ENCODE data around the gene TERB2. TPM values are rescaled to one million over a fixed set of nuclear protein-coding genes. Genes with fewer than 3 reads are reported as not detected.
"Not testable (repeated sequence)": the region's sequence is repeated elsewhere in the genome, so short reads cannot be mapped to it uniquely, and the experiment has no call there.

TERB2 gene
- total RNA-seq, 3 donors from 2014 or later (not counting 1 experiment from before 2014, with no cell fraction given), result 0.48 TPM; not detected in 2

GRCh38 chr15:45022871-45023658 lies 66.6 kb downstream of the TERB2 start, which contains the start of gene SORD:
TSS of gene SORD (plus strand) at chr15:45023195. CDS start at chr15:45023284, 89 bp downstream.
- peak within 1 kb of the TSS; percentile 89 for H3K4me3 Mint-ChIP-seq
- Histone ChIP-seq H3K27me3 (ENCODE audit: control insufficient read depth, insufficient read depth, low read length) (no peaks in the 10 kb centered on the region), H3K4me1 (ENCODE audit: control insufficient read depth, insufficient read depth, low read length) (peaks cover 19% of the 10 kb centered on the region), H3K27ac (ENCODE audit: low read length) (no peak within 1 kb of the TSS), H3K9me3 (ENCODE audit: control insufficient read depth, insufficient read depth, low read length) (no peaks in the 10 kb centered on the region), H3K4me3 (ENCODE audit: low read length) (peak within 1 kb of the TSS; percentile 72), H3K36me3 (ENCODE audit: control insufficient read depth, insufficient read depth, low read length) (no peaks in the 10 kb centered on the region)
- no peaks in the 10 kb centered on the region for H3K9me3 Mint-ChIP-seq
- DNase-seq (peak; percentile 82 to 92), ATAC-seq (peak; percentile 98 to 99 (median 99))
- WGBS (ENCODE audit: insufficient coverage), result 2% methylated on average over 48 of the region's 48 CpGs
- peaks cover 8 to 12% of the 10 kb centered on the region in 2 donors for H3K4me1 Mint-ChIP-seq
- H3K36me3 Mint-ChIP-seq, result no peaks in the 10 kb centered on the region
- intact Hi-C loops (cut with micrococcal nuclease), result no loop called here
- H3K27ac Mint-ChIP-seq, result peak within 1 kb of the TSS; percentile 51 to 78
- TF ChIP-seq, protein P1, sequence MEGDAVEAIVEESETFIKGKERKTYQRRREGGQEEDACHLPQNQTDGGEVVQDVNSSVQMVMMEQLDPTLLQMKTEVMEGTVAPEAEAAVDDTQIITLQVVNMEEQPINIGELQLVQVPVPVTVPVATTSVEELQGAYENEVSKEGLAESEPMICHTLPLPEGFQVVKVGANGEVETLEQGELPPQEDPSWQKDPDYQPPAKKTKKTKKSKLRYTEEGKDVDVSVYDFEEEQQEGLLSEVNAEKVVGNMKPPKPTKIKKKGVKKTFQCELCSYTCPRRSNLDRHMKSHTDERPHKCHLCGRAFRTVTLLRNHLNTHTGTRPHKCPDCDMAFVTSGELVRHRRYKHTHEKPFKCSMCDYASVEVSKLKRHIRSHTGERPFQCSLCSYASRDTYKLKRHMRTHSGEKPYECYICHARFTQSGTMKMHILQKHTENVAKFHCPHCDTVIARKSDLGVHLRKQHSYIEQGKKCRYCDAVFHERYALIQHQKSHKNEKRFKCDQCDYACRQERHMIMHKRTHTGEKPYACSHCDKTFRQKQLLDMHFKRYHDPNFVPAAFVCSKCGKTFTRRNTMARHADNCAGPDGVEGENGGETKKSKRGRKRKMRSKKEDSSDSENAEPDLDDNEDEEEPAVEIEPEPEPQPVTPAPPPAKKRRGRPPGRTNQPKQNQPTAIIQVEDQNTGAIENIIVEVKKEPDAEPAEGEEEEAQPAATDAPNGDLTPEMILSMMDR (IDR thresholded peaks at IDR 0.05), result no peak
- peaks cover 13 to 20% of the 10 kb centered on the region in 2 donors for H3K27me3 Mint-ChIP-seq (ENCODE audit: low read depth in 2 of 2)

GRCh38 chr15:45023659-45024225 lies 67.3 kb downstream of the TERB2 start:
- H3K27me3 Mint-ChIP-seq (ENCODE audit: low read depth in 2 of 2), result peaks cover 10 to 15% of the 10 kb centered on the region in 2 donors
- Histone ChIP-seq H3K36me3 (ENCODE audit: control insufficient read depth, insufficient read depth, low read length) (no peaks in the 10 kb centered on the region), H3K4me3 (ENCODE audit: low read length) (peak overlapping the region; percentile 72), H3K4me1 (ENCODE audit: control insufficient read depth, insufficient read depth, low read length) (peaks cover 19% of the 10 kb centered on the region), H3K9me3 (ENCODE audit: control insufficient read depth, insufficient read depth, low read length) (no peaks in the 10 kb centered on the region), H3K27me3 (ENCODE audit: control insufficient read depth, insufficient read depth, low read length) (no peaks in the 10 kb centered on the region), H3K27ac (ENCODE audit: low read length) (no peak overlapping the region)
- DNase-seq (peak in 1 of 2 donors; percentile 4), ATAC-seq (no peak)
- 45% methylated on average over 4 of the region's 4 CpGs for WGBS (ENCODE audit: insufficient coverage)
- intact Hi-C loops (cut with micrococcal nuclease), result no loop called here
- H3K36me3 Mint-ChIP-seq, result no peaks in the 10 kb centered on the region
- H3K9me3 Mint-ChIP-seq, result no peaks in the 10 kb centered on the region
- TF ChIP-seq, protein P1 (IDR thresholded peaks at IDR 0.05), result no peak
- H3K4me3 Mint-ChIP-seq, result peak overlapping the region; percentile 89
- H3K4me1 Mint-ChIP-seq, result peaks cover 8 to 12% of the 10 kb centered on the region in 2 donors
- H3K27ac Mint-ChIP-seq, result peak overlapping the region; percentile 51 to 78

DNA sequence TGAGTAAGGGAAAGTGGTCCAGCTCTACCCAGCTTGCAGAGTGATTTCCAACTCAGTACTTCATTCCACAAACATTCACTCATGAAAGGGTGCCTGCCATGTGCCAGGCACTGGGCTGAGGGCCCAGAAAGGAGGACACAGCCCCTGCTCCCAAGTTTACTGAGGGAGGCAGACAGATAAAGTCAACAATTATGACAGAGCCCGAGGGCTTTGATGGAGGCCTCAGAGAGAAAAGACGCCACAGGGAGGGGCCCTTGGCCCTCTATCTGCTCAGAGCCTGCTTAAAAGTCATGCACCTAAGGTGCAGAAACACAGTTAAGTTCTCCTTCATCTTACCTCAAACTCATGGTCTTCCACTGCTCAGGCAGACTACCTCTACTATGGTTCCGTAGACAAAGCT lies 68.2 kb downstream of the TERB2 start:
- intact Hi-C loops (cut with micrococcal nuclease); H3K27me3 ChIP-seq (ENCODE audit: control insufficient read depth, insufficient read depth, low read length); H3K9me3 Mint-ChIP-seq; H3K4me3 ChIP-seq (ENCODE audit: low read length); DNase-seq; H3K27ac ChIP-seq (ENCODE audit: low read length); H3K27me3 Mint-ChIP-seq (ENCODE audit: low read depth in 2 of 2); H3K27ac Mint-ChIP-seq; H3K9me3 ChIP-seq (ENCODE audit: control insufficient read depth, insufficient read depth, low read length); H3K4me3 Mint-ChIP-seq; H3K36me3 ChIP-seq (ENCODE audit: control insufficient read depth, insufficient read depth, low read length); H3K36me3 Mint-ChIP-seq; ATAC-seq: not testable (repeated sequence)
- peaks cover 19% of the 10 kb centered on the region for H3K4me1 ChIP-seq (ENCODE audit: control insufficient read depth, insufficient read depth, low read length)
- WGBS (ENCODE audit: insufficient coverage), result 92% methylated on average over 2 of the region's 3 CpGs
- H3K4me1 Mint-ChIP-seq, result peaks cover 8 to 12% of the 10 kb centered on the region in 2 donors

GRCh38 chr15:45025627-45026026 lies 69.1 kb downstream of the TERB2 start:
- H3K36me3 Mint-ChIP-seq; H3K9me3 Mint-ChIP-seq; H3K27me3 Mint-ChIP-seq (ENCODE audit: low read depth in 2 of 2); H3K27me3 ChIP-seq (ENCODE audit: control insufficient read depth, insufficient read depth, low read length); H3K27ac ChIP-seq (ENCODE audit: low read length); H3K27ac Mint-ChIP-seq; H3K36me3 ChIP-seq (ENCODE audit: control insufficient read depth, insufficient read depth, low read length); H3K9me3 ChIP-seq (ENCODE audit: control insufficient read depth, insufficient read depth, low read length); DNase-seq; ATAC-seq; H3K4me3 Mint-ChIP-seq; H3K4me3 ChIP-seq (ENCODE audit: low read length): not testable (repeated sequence)
- intact Hi-C loops (cut with micrococcal nuclease), result loop anchor here (2.0 kb wide), 1 partner anchor 163 kb away; no protein-coding TSS in a partner anchor
- WGBS (ENCODE audit: insufficient coverage), result 100% methylated on average over 3 of the region's 3 CpGs
- H3K4me1 Mint-ChIP-seq, result peaks cover 8 to 12% of the 10 kb centered on the region in 2 donors
- H3K4me1 ChIP-seq (ENCODE audit: control insufficient read depth, insufficient read depth, low read length), result peaks cover 19% of the 10 kb centered on the region
